Activated T-cell treated with anti-CD3 and anti-CD28 coated beads, Interleukin-2, amount 50 U/mL, for 48 hours (primary cell): ENCODE results near the gene UBE2V1.
A peak's percentile ranks its signal among the peaks of the same experiment; 100 is the strongest.
"Not testable (repeated sequence)": the region's sequence is repeated elsewhere in the genome, so short reads cannot be mapped to it uniquely, and the experiment has no call there.

ENCODE experiments used
- DNase-seq, 2 experiments: peaks; one replicate each; pipeline ENCODE4 v3.0.0-alpha.2; 2020

UBE2V1 gene

DNA sequence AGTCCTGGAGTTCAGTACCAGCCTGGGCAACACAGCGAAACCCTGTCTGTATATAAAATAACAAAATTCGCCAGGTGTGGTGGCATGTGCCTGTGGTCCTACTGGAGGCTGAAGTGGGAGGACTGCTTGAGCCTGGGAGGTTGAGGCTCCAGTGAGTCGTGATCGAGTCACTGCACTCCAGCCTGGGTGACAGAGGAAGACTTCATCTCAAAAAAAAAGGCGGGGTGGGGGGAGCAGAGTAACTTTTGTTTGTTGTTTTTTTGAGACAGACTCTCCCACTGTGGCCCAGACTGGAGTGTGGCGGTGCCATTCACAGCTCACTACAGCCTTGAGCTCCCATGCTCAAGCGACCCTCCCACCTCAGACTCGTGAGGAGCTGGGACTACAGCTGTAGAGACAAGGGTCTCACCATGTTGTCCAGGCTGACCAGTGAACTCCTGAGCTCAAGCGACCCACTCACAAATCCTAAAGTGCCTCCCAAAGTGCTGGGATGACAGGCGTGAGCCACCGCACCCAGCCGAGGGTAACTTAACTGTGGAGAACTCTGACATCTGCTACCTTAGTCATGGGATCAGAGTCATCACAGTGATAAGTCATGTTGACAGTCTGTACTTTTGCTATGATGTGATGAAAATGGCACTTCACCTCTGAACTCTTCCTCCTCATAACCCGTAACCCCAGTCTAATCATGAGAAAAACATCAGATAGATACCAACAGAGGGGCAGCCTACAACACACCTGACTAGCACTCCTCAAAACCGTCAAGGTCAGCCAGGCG lies 24.1 kb upstream of the UBE2V1 start:
- no peak for DNase-seq

DNA sequence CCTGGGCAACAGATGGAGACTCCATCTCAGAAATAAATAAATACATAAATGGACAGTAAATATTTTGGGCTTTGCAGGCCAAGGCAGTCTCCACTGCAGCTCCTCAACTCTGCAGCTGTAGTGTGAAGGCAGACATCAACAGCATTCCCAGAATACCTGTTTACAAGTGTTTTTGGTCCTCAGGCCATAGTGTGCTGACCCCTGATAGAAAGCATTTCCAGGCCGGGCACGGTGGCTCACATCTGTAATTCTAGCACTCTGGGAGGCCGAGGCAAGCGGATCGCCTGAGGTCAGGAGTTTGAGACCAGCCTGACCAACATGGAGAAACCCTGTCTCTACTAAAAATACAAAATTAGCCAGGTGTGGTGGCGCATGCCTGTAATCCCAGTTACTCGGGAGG lies 22.2 kb upstream of the UBE2V1 start:
- DNase-seq = not testable (repeated sequence)

DNA sequence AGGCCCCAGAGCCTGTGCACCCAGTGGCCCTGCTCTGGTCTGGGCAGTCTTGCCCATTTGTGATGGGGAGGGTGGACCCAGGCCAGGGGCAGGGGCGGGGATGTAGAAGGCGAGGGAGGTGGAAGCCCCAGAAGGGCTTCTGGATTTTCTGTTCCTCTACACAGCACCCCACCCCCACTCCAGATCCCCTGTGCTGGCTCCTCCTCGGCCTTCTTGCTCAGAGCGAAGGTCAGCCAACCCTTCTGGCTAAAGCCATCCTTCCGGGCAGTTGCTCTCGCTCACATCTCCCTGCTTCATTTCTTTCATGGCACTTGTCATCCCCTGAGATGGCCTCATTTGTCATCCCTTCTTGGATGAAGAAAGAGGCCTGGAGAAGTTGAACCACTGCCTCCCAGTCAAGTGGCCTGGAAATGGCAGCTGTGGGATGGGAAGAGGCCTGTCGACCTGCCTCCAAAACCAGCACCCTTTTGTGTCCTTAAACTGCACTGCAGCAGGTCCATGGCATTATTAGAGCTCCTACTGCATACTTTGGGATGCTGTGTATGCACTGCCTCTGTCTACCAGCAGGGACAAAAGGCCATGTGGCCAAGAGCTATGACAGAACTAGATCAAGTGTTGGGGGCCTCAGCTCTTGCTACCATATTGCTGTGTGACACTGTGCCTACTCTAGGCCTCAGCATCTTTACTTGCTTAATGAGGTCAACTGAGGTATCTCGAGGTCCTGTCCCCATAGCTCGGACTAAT lies 20.7 kb upstream of the UBE2V1 start:
- no peak for DNase-seq

DNA sequence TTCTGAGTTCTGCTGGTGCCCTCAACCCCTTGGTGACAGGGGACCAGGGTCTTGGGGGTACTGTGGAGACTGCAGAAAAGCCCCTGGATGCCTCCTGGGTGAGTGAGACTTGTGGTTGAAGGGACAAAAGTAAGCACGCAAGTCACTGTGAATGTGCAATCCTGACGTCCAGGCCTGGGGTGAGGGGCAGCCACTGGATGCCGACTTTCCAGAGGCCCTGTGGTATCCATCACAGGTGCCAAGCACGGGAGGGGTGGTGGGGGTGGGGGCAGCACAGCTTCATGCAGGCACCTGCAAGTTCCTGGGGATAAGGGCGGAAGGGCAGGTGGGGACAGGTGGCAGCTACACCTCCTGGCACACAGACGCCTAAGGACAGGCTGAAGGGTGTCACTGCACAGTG lies 20.1 kb upstream of the UBE2V1 start:
- DNase-seq = no peak

DNA sequence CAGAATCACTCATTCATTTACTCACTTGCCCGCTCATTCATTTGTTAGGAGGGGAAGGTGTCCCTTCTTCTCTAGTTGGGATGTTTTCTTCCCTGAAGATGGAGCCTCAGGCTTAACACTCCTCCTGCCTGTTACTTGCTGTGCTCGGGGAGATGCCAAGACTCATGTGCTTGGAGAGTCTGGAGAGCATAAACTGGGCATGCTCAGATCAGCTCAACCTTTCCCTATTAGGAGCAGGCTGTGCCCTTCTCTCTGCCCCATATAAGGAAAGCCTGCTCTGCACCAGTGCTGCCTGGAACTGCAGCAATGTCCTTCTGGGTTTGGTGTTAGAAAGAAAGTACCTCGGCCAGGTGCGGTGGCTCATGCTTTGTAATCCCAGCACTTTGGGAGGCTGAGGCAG lies 18.0 kb upstream of the UBE2V1 start:
- DNase-seq = no peak

DNA sequence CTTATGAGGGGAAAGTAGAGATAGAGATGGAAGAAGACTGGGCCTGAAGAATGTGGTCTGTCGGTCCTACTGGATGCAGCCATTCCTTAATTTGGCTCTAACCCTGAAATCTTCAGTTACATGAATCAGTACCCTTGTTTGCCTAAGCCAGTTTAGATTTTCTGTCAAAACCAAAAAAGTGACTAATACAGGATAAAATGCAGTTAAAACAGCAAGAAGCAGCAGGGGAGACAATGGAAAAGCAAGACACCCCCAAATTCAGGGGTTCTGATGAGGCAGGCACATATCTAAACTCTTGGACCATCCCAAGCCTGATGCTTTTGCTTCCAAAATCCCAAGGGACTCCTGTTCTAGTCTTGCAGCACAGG lies 17.4 kb upstream of the UBE2V1 start:
- no peak for DNase-seq

DNA sequence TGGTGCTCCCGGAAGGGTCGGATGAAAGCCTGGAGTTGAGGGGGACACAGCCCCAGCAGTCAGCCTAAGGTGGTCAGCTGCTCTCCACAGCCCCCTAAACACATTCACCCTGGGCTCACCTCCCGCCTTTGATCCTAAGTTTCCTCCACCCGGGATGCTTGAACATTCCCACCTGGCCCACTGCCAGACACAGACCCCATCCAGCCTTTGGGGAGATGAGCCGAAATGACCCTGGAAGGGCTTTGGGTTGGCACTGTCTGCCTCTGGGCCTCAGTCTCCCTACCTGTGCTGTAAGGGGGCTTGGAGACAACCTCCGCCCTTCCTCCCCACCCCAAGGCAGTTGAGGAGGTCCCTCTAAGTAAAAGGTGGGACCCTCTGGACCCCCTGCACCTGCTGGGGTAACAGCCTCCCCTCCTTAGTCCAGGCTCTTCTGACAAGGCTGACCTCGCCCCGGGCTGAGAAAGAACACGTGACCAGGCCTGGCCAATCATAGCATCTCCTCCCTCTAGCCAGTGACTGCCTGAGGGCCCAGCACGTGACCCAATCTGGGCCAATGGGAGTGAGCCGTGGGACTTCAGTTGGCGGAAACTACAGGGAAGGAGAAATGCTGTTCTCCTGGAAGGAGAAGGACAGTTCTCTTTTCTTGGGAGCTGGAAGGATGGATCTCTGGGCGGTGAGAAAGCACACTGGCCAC lies 16.9 kb upstream of the UBE2V1 start:
- no peak for DNase-seq

DNA sequence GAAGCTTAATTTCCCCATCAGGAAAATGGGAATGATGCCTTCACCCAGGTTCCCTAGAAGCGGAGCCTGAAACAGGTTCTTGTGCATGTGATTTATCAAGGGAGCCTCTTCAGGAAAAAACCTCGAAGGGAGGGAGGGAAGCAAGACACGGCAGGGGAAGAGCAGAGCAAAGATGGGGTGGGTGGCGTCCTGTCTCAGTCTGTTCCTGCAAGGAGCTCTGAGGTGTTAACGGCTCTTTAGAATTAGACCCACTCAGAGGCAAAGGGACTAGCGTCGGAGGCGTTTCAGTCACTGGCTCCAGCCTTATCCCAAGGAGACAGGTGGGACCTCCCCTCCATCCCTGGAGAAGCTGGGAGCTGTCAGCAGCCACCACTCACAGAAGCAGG lies 15.6 kb upstream of the UBE2V1 start:
- no peak for DNase-seq

DNA sequence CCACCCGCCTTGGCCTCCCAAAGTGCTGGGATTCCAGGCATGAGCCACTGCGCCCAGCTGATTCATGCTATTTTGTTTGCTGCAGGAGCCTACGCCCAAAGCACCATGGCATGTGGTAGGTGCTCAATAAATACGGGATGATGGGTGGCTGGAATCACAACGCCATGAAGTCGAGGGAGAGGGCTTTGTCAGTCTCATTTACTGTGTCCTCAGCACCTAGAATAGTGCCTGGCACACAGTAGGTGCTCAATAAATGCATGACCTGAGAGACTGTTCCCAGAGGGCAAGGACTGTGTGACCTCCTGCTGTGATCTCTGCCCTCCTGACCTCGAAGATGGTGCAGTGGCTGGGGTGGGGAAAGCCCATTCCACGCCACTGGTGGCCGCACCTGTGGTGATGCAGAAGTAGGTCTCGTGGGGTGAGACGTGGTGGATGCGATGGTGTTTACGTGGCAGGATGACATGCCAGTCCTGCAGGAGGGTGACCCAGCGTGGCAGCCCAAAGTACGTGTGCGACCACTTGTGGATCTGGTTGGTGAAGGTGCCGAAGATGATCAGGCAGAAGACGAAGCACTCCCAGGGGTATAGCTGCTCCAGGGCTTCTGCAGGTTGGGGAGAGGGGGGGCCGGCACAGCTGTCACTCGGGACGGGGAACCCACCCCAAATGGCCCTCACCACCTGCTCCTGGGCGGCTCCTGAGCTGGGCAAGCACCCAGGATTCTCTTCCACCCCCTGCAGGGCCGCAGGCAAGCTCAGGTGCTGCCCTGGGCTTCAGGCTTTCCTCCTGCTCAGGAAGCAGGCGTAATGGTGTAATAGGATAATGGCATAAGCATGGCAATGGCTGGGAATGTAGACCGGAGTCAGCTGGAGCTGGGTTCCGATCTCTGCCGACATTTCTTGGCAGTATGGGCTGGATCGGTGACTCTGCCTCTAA lies 14.9 kb upstream of the UBE2V1 start:
- DNase-seq = no peak

DNA sequence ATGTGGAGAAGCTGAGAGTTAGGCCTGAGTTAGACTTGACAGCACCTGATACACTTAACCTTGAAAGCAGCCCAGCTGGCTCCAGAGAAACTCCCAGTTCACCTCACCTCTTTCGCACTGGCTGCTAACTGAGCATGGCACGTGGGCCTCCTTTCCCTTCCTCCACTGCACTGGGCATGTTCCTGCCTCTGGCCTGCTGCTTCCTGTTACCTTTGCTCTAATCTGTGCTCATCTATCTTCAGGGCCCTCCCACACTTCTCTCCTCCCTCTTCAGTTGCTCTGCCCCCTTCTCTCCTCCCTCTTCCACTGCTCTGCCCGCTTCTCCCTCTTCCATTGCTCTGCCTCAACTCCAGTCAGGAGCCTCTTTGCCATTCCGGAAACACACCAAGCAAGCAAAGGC lies 13.7 kb upstream of the UBE2V1 start:
- DNase-seq = no peak

DNA sequence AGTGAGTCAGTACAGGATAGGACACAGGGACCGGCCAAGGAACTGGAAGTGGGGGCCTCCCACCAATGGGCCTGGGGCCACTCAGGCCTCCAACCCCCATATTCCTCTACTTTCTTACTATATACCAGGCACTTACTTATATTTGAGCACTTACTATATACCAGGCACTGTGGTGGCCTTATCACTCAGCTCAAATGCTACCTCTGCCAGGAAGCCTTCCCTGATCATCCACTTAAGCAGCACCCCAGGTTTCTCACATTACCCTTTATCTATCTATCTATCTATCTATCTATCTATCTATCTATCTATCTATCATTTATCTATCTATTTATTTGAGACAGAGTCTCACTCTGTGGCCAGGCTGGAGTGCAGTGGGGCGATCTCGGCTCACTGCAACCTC lies 12.3 kb upstream of the UBE2V1 start:
- no peak for DNase-seq

DNA sequence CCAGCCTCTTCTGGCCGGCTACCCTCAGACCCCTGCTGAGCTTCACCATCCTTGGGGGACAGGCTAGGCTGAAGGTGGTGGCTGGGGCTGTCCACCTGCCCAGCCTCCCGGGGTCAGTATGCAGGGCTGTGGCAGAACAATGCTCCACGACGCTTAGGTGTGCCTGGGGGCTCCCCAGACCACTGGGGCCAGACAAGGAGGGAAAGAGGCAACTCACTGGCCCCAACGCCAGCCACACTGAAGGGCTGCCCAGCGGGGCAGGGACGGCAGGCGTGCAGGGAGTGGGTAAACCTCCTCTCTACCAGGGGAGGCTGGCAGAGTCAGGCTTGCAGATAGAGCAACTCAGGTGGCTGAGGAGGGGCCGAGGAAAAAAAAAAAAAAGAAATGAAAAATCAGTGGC lies 11.5 kb upstream of the UBE2V1 start:
- DNase-seq = no peak

DNA sequence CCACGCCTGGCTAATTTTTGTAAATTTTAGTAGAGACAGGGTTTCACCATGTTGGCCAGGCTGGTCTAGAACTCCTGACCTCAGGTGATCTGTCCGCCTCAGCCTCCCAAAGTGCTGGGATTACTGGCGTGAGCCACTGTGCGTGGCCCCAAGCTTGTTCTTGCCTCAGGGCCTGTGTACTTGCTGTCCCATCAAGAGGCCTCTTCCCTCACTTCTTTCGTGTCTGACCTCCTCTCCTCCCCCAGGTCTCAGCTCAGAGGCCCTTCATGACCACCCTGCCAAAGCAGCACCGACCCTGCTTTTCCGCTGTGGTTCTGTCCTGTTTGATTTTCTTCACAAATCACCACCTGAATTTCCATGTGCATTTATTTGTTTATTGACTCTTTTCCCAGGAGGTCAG lies 10.5 kb upstream of the UBE2V1 start:
- no peak for DNase-seq

DNA sequence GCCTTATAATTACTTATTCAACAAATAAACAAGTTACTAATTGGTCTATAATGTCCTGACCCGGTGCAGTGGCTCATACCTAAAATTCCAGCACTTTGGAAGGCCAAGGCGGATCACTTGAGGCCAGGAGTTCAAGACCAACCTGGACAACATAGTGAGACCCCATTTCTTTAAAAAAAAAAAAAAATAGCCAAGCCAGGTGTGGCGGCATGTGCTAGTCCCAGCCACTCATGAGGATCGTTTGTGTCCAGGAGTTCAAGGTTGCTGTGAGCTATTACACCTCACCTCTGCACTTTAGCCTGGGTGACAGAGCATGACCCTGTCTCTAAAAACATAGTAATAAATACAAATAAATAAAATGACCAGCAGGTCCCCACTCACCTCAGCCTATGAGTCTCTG lies 9.8 kb upstream of the UBE2V1 start:
- DNase-seq = no peak

DNA sequence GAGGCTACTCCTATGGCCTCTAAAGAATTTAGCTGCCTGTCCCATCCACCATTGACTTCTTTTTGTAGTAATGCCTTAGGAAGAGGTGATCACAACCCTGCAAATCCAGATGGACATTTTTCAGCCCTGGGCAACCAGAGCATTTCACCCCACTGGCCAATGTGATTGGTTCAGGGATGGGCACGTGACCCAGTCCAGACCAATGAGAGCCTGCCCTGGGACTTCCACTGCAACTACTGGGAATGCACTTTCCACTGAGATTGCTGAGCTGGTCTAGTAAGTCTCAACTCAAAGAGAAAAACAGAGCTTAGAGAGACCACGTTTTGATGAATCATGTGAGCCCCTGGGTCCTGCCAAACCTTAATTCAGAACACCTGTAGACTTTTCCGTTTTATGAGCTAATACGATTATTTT lies 8.9 kb upstream of the UBE2V1 start:
- no peak for DNase-seq

DNA sequence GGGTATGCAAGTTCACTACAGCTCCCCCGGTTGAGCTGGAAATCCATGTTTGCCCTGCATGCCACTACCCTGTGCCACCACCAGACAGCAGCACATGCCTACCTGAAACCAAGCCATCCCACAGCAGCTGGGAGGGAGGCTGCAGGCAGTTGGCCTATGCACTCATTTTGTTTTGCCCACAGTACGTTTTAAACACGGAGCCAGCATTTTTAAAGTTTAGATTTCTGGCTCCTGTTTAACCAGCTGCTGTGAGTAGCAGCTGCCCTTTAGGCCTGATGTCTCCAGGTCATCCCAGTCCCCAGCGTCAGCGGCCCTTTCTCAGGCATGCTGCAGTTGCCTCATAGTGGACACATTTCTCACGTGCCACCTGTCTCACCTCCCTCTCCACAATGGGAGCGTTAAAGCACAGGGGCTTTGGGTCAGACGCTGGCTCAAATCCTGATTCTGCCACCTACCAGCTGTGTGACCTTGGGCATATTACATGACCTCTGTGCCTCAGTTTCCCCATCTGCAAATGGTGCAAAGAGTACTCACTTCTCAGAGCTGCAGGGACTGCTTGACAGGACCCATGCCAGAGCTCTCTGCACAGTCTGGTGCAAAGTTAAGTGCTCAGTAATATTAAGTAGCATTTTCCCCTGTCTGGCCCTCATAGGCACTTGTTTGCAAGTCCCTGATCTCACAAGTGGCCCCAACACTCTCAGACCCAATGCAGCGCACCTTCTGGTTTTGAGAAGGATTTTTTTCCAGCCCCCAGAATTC lies 8.2 kb upstream of the UBE2V1 start:
- peak; percentile 63 to 70 for DNase-seq

DNA sequence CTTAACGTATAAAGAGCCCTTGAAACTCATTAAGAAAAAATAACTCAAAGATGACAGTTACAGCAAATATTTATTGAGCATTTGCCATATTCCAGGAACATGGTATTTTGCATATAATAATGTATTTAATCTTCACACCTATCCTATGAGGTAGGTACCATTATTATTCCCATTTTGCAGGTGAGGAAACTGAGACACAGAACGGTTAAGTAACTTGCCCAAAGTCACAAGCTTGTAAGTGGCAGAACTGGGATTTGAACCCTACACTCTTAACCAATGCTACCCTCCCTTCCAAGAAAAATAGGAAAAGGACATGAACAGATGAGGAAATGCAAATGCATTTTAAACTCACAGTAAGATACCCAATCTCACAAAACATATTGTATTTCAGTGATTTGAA lies 5.3 kb upstream of the UBE2V1 start:
- DNase-seq = no peak

DNA sequence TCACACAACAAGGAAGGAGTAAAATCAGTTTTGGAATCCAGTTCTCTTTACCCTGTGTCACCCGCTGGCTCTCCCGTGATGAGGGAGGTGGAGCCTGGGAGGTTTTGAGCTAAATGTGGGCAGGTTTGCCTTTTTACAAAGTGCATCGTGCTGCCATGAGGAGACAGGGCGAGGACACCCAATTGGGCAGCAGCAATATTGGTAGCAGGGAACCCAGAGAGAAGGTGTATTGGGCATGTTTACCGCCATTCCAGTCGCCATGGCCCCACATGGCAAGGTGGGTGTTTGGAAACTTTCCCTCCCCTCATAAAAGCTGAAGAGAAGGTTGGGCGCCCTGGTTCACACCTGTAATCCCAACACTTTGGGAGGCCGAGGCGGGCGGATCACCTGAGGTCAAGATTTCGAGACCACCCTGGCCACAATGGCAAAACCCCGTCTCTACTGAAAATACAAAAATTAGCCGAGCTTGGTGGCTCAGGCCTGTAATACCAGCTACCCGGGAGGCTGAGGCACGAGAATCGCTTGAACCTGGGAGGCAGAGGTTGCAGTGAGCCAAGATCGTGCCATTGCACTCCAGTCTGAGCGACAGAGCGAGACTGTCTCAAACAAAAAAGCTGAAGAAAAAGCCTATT lies 3.5 kb upstream of the UBE2V1 start:
- no peak for DNase-seq

DNA sequence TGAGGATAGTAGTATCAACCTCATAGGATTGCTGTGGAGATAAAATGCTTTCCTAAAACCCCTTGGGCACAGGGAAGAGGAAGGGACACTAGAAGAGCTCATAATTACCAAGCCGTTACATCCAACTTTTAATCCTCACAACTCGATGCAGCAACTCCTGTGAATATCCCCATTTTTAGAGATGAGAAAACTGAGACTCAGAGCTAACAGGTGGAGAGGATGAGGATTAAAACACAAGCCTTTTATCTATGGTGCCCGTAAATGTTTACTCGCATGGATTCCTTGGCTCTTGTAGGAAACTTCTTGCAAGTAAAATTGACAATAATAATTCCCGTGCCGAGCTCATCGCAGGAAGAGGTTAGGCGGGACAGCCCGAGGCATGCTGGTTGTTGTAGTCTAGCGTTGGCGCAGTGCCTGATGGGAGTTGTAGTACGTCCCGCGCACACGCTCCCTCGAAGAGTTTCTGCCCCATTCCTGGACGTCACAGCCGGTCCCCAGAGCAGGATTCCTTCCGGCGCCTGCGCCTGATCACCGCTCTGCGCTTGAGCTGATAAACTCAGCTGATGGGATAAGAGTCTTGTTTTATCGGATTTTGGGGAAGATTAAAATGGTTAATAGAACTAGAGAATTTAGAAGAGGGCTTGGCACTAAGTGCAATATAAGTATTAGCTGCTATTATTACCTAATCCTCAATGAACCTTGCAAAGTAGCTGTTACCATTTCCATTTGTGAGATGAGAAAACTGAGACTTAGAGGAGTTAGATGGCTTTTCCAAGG lies 2.8 kb upstream of the UBE2V1 start:
- peak; percentile 87 to 92 for DNase-seq

DNA sequence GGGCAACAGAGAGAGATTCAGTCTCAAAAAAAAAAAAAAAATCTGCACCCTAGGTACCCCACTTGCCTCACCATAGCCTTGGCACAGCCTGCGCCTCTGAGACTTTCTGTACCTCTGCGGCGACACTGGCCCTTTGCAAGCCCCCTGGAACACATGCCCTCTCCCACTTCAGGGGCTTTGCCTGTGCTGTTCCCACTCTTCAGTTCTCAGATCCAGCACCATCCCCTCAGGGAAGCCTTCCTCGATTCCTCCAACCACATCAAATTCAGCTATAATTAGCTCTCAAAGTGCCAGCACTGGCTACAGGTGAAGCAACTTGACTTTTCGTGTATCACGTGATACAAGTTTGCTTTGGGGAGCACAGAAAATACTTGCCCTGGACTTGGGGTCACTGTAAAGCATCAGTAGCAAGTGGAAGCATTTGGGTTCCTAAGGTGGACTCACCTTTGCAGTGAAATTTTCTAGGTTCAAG lies 2.1 kb upstream of the UBE2V1 start:
- DNase-seq = no peak
